ENCODE measurements around the gene ADAMTSL3. TPM values are rescaled to one million over a fixed set of nuclear protein-coding genes. Genes with fewer than 3 reads are reported as not detected.

ADAMTSL3 gene
- total RNA-seq, 1 donor from 2014 or later = 0.41 TPM

DNA sequence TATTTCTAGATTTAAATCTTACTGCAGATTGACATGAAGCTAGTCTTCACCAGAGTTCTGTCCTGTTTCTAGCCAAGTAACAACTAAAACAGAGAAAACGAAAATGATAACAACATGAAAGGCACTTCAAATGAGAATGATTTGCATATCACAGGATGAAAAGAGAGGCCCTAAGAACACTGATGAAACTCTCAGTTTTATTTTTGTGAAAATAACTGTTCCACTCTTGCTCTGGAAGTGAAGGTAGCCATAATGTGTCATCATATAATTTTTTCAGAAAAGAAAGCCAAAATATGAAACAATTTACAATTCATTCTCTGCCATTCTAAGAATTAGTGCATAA lies 274.4 kb downstream of the ADAMTSL3 start:
- H3K4me3 ChIP-seq = no peak overlapping the region
- Mint-ChIP-seq H3K4me1 (no peaks in the 10 kb centered on the region), H3K9me3 (peaks cover 6% of the 10 kb centered on the region), H3K27ac (no peak overlapping the region), H3K4me3 (no peak overlapping the region), H3K27me3 (ENCODE audit: insufficient read depth, low read depth) (peaks cover 2% of the 10 kb centered on the region), H3K36me3 (no peaks in the 10 kb centered on the region)
- no peaks in the 10 kb centered on the region for H3F3A ChIP-seq (ENCODE audit: low read depth)
- H3K27me3 ChIP-seq = no peaks in the 10 kb centered on the region
- H3K4me2 ChIP-seq = no peak overlapping the region
- TF ChIP-seq EZH2 (IDR thresholded peaks at IDR 0.05) = no peak
- TF ChIP-seq EZH2phosphoT487 (IDR thresholded peaks at IDR 0.05) = no peak
- TF ChIP-seq, protein P1, sequence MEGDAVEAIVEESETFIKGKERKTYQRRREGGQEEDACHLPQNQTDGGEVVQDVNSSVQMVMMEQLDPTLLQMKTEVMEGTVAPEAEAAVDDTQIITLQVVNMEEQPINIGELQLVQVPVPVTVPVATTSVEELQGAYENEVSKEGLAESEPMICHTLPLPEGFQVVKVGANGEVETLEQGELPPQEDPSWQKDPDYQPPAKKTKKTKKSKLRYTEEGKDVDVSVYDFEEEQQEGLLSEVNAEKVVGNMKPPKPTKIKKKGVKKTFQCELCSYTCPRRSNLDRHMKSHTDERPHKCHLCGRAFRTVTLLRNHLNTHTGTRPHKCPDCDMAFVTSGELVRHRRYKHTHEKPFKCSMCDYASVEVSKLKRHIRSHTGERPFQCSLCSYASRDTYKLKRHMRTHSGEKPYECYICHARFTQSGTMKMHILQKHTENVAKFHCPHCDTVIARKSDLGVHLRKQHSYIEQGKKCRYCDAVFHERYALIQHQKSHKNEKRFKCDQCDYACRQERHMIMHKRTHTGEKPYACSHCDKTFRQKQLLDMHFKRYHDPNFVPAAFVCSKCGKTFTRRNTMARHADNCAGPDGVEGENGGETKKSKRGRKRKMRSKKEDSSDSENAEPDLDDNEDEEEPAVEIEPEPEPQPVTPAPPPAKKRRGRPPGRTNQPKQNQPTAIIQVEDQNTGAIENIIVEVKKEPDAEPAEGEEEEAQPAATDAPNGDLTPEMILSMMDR (IDR thresholded peaks at IDR 0.05) = no peak
- H3K4me1 ChIP-seq = no peaks in the 10 kb centered on the region
- H2AFZ ChIP-seq (replicated peaks) = no peak overlapping the region
- no peaks in the 10 kb centered on the region for H3K36me3 ChIP-seq
- no peaks in the 10 kb centered on the region for H3K79me2 ChIP-seq (ENCODE audit: low read depth)
- no peak overlapping the region for H3K9ac ChIP-seq
- H3K9me3 ChIP-seq (ENCODE audit: low read depth) = peaks cover 3% of the 10 kb centered on the region
- H4K20me1 ChIP-seq (ENCODE audit: low read depth) = no peaks in the 10 kb centered on the region
- DNase-seq (ENCODE audit: low spot score) = no peak
- H3K27ac ChIP-seq = no peak overlapping the region

DNA sequence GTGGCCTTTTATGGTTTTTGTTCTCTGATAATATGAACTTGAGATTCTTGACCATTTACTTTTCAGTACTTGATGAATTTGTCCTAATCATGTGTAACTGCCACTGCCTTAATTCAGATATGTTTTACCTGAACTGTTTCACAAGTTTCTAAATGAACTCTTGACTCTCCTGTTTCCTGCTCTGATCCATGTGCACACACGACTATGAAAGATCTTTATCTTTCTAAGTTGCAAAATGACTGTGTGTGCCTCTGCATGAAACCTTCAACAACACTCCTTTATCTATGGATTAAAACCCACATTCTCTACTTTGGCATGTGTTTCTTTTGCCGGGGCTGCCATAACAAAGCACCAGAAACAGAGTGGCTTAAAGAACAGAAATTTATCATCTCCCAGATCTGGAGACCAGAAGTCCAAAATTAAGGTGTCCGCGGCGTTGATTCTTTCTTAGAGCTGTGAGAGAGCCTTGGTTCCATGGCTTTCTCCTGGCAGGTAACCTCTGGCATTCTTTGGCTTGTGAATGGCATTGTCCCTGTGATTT lies 275.0 kb downstream of the ADAMTSL3 start:
- Histone ChIP-seq H3K4me2 (no peak overlapping the region), H3K4me1 (no peaks in the 10 kb centered on the region), H3K79me2 (ENCODE audit: low read depth) (no peaks in the 10 kb centered on the region), H4K20me1 (ENCODE audit: low read depth) (no peaks in the 10 kb centered on the region), H3K9me3 (ENCODE audit: low read depth) (peaks cover 7% of the 10 kb centered on the region), H3K36me3 (no peaks in the 10 kb centered on the region), H3K4me3 (no peak overlapping the region), H3K27me3 (no peaks in the 10 kb centered on the region), H2AFZ (replicated peaks) (no peak overlapping the region), H3F3A (ENCODE audit: low read depth) (no peaks in the 10 kb centered on the region), H3K27ac (no peak overlapping the region), H3K9ac (no peak overlapping the region)
- Mint-ChIP-seq H3K4me3 (no peak overlapping the region), H3K27ac (no peak overlapping the region), H3K27me3 (ENCODE audit: insufficient read depth, low read depth) (peaks cover 2% of the 10 kb centered on the region), H3K4me1 (no peaks in the 10 kb centered on the region), H3K9me3 (peaks cover 6% of the 10 kb centered on the region), H3K36me3 (no peaks in the 10 kb centered on the region)
- TF ChIP-seq, protein P1 (IDR thresholded peaks at IDR 0.05) = no peak
- TF ChIP-seq EZH2 (IDR thresholded peaks at IDR 0.05) (no peak), EZH2phosphoT487 (IDR thresholded peaks at IDR 0.05) (no peak)
- DNase-seq (ENCODE audit: low spot score) = no peak

DNA sequence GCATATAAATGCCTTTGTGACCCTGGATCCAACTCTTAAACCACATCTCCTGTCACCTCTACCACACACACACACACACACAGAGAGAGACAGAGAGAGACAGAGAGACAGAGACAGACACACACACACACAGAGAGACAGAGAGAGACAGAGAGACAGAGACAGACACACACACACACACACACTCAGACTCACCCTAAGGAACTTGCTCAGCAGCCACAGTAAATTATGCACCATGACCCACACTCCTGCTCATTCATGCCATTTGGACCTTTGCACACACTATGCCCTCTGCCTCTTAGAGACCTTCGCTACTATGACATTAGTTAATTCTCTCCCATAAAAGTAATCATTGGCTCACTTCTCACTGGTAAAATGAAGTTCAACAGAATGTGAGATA lies 275.7 kb downstream of the ADAMTSL3 start:
- Histone ChIP-seq H4K20me1 (ENCODE audit: low read depth) (no peaks in the 10 kb centered on the region), H3F3A (ENCODE audit: low read depth) (no peaks in the 10 kb centered on the region), H3K27me3 (no peaks in the 10 kb centered on the region), H2AFZ (replicated peaks) (no peak overlapping the region), H3K36me3 (no peaks in the 10 kb centered on the region), H3K4me1 (no peaks in the 10 kb centered on the region), H3K27ac (no peak overlapping the region), H3K4me3 (no peak overlapping the region), H3K9me3 (ENCODE audit: low read depth) (peaks cover 13% of the 10 kb centered on the region), H3K79me2 (ENCODE audit: low read depth) (no peaks in the 10 kb centered on the region), H3K9ac (no peak overlapping the region), H3K4me2 (no peak overlapping the region)
- no peak overlapping the region for H3K27ac Mint-ChIP-seq
- DNase-seq (ENCODE audit: low spot score) = no peak
- peaks cover 2% of the 10 kb centered on the region for H3K27me3 Mint-ChIP-seq (ENCODE audit: insufficient read depth, low read depth)
- TF ChIP-seq, protein P1 (IDR thresholded peaks at IDR 0.05) = no peak
- TF ChIP-seq EZH2 (IDR thresholded peaks at IDR 0.05) (no peak), EZH2phosphoT487 (IDR thresholded peaks at IDR 0.05) (no peak)
- no peak overlapping the region for H3K4me3 Mint-ChIP-seq
- H3K36me3 Mint-ChIP-seq = no peaks in the 10 kb centered on the region
- peaks cover 9% of the 10 kb centered on the region for H3K9me3 Mint-ChIP-seq
- H3K4me1 Mint-ChIP-seq = no peaks in the 10 kb centered on the region
